Smooth muscle cell (in vitro differentiated cells): ENCODE measurements around the gene NACC2. TPM values are rescaled to one million over a fixed set of nuclear protein-coding genes. Genes with fewer than 3 reads are reported as not detected.

ENCODE experiments used
- DNase-seq: peaks from one replicate; lab custom pipeline; 2025; ENCODE audit not compliant: unreplicated experiment; lab: John Stamatoyannopoulos, UW
- H2AFZ ChIP-seq: fragments of 200-600 bp; sonication (generic); 2 replicates; pipeline ENCODE4 v1.6.0; 2016; ENCODE audit warnings: antibody characterized with exemption, low read depth, mild to moderate bottlenecking
- H3F3A ChIP-seq: fragments of 200-600 bp; sonication (generic); 2 replicates; pipeline ENCODE4 v1.6.0; 2017; ENCODE audit warnings: antibody characterized with exemption, low read depth
- H3K27ac ChIP-seq: fragments of 200-600 bp; sonication (generic); 2 replicates; pipeline ENCODE4 v1.5.1; 2016; ENCODE audit warnings: low read depth, mild to moderate bottlenecking
- H3K27me3 ChIP-seq: fragments of 200-600 bp; sonication (generic); 2 replicates; pipeline ENCODE4 v1.6.1; 2016; ENCODE audit warnings: low read depth, mild to moderate bottlenecking
- H3K36me3 ChIP-seq: fragments of 200-600 bp; sonication (generic); 2 replicates; pipeline ENCODE4 v1.5.1; 2016; ENCODE audit warnings: low read depth
- H3K4me1 ChIP-seq: fragments of 200-600 bp; sonication (generic); 2 replicates; pipeline ENCODE4 v1.5.1; 2016; ENCODE audit warnings: low read depth
- H3K4me2 ChIP-seq: fragments of 200-600 bp; sonication (generic); 2 replicates; pipeline ENCODE4 v1.6.0; 2016; ENCODE audit warnings: mild to moderate bottlenecking
- H3K4me3 ChIP-seq: fragments of 200-600 bp; sonication (generic); 2 replicates; pipeline ENCODE4 v1.5.1; 2016; ENCODE audit warnings: mild to moderate bottlenecking
- H3K79me2 ChIP-seq: fragments of 200-600 bp; sonication (generic); 2 replicates; pipeline ENCODE4 v1.6.0; 2016; ENCODE audit warnings: low read depth, mild to moderate bottlenecking
- H3K9ac ChIP-seq: fragments of 200-600 bp; sonication (generic); 2 replicates; pipeline ENCODE4 v1.6.0; 2016; ENCODE audit warnings: low read depth
- H3K9me3 ChIP-seq: fragments of 200-600 bp; sonication (generic); replicated peaks from 2 replicates; pipeline ENCODE4 v1.5.1; 2016; ENCODE audit warnings: low read depth
- H4K20me1 ChIP-seq: fragments of 200-600 bp; sonication (generic); 2 replicates; pipeline ENCODE4 v1.6.0; 2016; ENCODE audit warnings: low read depth
- CTCF ChIP-seq: fragments of 200-600 bp; sonication (generic); IDR thresholded peaks from 2 replicates; pipeline ENCODE4 v1.5.1; 2017; ENCODE audit warnings: borderline replicate concordance, mild to moderate bottlenecking, antibody characterized with exemption; ENCODE audit not compliant: insufficient read depth, poor library complexity, severe bottlenecking
- WGBS: methylation state at CpG from one replicate; pipeline ENCODE4 v1.1.7; 2016; ENCODE audit warnings: low lambda C conversion rate; 5-methylcytosine and 5-hydroxymethylcytosine counted together
- polyA plus RNA-seq: library from polyadenylated mRNA; unstranded; fragments of >200 nt; fragmentation: Nextera tagmentation; extraction: Ambion mirVana; gene quantifications from 2 replicates; pipeline ENCODE4 v1.2.1, GENCODE V29; 2016
- total RNA-seq: library from RNA; depleted of rRNA; stranded (reverse); fragments of >200 nt; gene quantifications from 2 replicates; pipeline ENCODE4 v1.2.3, GENCODE V29; 2014

NACC2 gene
- total and polyA plus RNA-seq, 2 experiments from 2014 or later = 6.7 to 8.8 TPM

GRCh38 chr9:136142859-136143214 lies 47.7 kb upstream of the NACC2 start:
- no peak for DNase-seq
- H3K4me2 ChIP-seq = no peak overlapping the region
- H2AFZ ChIP-seq = no peak overlapping the region
- no peak overlapping the region for H3K4me3 ChIP-seq
- H3K79me2 ChIP-seq = no peaks in the 10 kb centered on the region
- H3K27ac ChIP-seq = no peak overlapping the region
- no peak for TF ChIP-seq CTCF
- no peaks in the 10 kb centered on the region for H3F3A ChIP-seq
- no peaks in the 10 kb centered on the region for H3K4me1 ChIP-seq
- no peaks in the 10 kb centered on the region for H4K20me1 ChIP-seq
- no peaks in the 10 kb centered on the region for H3K27me3 ChIP-seq
- H3K9ac ChIP-seq = no peak overlapping the region
- whole genome bisulfite sequencing = 52% methylated on average over 13 of the region's 13 CpGs
- no peaks in the 10 kb centered on the region for H3K36me3 ChIP-seq
- no peaks in the 10 kb centered on the region for H3K9me3 ChIP-seq

GRCh38 chr9:136142414-136142796 lies 47.3 kb upstream of the NACC2 start:
- Histone ChIP-seq H3K27me3 (no peaks in the 10 kb centered on the region), H3K9me3 (no peaks in the 10 kb centered on the region), H3K4me2 (no peak overlapping the region), H3F3A (no peaks in the 10 kb centered on the region), H3K9ac (no peak overlapping the region), H3K4me1 (no peaks in the 10 kb centered on the region), H2AFZ (no peak overlapping the region), H4K20me1 (no peaks in the 10 kb centered on the region), H3K79me2 (no peaks in the 10 kb centered on the region), H3K36me3 (no peaks in the 10 kb centered on the region), H3K27ac (no peak overlapping the region), H3K4me3 (no peak overlapping the region)
- 78% methylated on average over 5 of the region's 6 CpGs for WGBS
- no peak for DNase-seq
- no peak for TF ChIP-seq CTCF

GRCh38 chr9:136141682-136142413 lies 46.8 kb upstream of the NACC2 start:
- Histone ChIP-seq H3K4me1 (no peaks in the 10 kb centered on the region), H3K4me2 (no peak overlapping the region), H3K27me3 (no peaks in the 10 kb centered on the region), H3K9ac (no peak overlapping the region), H3K27ac (no peak overlapping the region), H3K9me3 (no peaks in the 10 kb centered on the region), H3K36me3 (no peaks in the 10 kb centered on the region), H3F3A (no peaks in the 10 kb centered on the region), H2AFZ (no peak overlapping the region), H3K79me2 (no peaks in the 10 kb centered on the region), H4K20me1 (no peaks in the 10 kb centered on the region), H3K4me3 (no peak overlapping the region)
- WGBS = 84% methylated on average over 19 of the region's 19 CpGs
- TF ChIP-seq CTCF = no peak
- DNase-seq = no peak

- H3K79me2 ChIP-seq = no peaks in the 10 kb centered on the region
- H3K9ac ChIP-seq = no peak overlapping the region
- H3K27me3 ChIP-seq = no peaks in the 10 kb centered on the region
- H3K9me3 ChIP-seq = no peaks in the 10 kb centered on the region
- TF ChIP-seq CTCF = no peak
- H3K4me3 ChIP-seq = no peak overlapping the region
- H3K27ac ChIP-seq = no peak overlapping the region
- no peaks in the 10 kb centered on the region for H3K4me1 ChIP-seq
- H3K4me2 ChIP-seq = no peak overlapping the region
- WGBS = 93% methylated on average over 14 of the region's 14 CpGs
- H4K20me1 ChIP-seq = no peaks in the 10 kb centered on the region
- DNase-seq = no peak
- no peak overlapping the region for H2AFZ ChIP-seq
- H3F3A ChIP-seq = no peaks in the 10 kb centered on the region
- H3K36me3 ChIP-seq = no peaks in the 10 kb centered on the region
Measured at GRCh38 chr9:136140966-136141365, 45.9 kb upstream of the NACC2 start.
